ENCODE measurements around the gene MMAB. TPM values are rescaled to one million over a fixed set of nuclear protein-coding genes. Genes with fewer than 3 reads are reported as not detected.

Gene MMAB
- total RNA-seq, 4 donors from 2014 or later = 22.3 to 39.6 (median 31.1) TPM

- WGBS, 2 donors (ENCODE audit: low coverage in 1 of 2) = 87 to 89% methylated on average over 5 to 6 of the region's 19 CpGs
- no peaks in the 10 kb centered on the region for H3K9me3 ChIP-seq
- no peaks in the 10 kb centered on the region for H3K27me3 ChIP-seq
- peaks cover 0 to 95% of the 10 kb centered on the region in 2 donors for H3K36me3 ChIP-seq
- TF ChIP-seq POLR2AphosphoS5 (IDR thresholded peaks at IDR 0.05) = no peak
- no peak for TF ChIP-seq CTCF (IDR thresholded peaks at IDR 0.05)
- TF ChIP-seq EP300 (IDR thresholded peaks at IDR 0.05) = no peak
- no peak for TF ChIP-seq POLR2A (IDR thresholded peaks at IDR 0.05)
- H3K4me3 ChIP-seq = no peak overlapping the region
- no peak for ATAC-seq
- H3K4me1 ChIP-seq = peaks cover 0 to 4% (median 0%) of the 10 kb centered on the region in 3 donors
- no peak overlapping the region for H3K27ac ChIP-seq
These were observed 19.0 kb upstream of the MMAB start for GRCh38 chr12:109592195-109592904.

DNA sequence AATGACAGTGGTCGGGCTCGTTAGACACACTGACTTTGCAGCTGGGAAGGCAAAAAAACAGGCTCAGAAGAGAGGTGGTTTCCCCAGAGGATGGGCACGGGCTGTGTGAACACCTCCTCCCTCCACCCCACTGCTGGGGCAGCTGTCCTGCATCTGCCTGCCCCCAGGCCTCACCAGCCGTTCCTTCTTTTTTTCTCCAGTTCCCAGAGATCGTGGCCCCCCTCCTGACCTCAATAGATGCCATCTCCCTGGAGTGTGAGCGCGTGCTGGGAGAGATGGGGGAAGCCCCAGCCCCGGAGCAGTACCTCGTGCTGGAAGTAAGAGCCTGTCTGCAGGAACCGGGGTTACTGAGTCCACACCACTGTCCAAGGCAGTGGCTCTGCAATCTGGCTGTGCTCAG, 17.7 kb upstream of the MMAB start:
- no peak for ATAC-seq
- Histone ChIP-seq H3K4me1 (no peaks in the 10 kb centered on the region), H3K9me3 (no peaks in the 10 kb centered on the region), H3K4me3 (no peak overlapping the region), H3K27me3 (no peaks in the 10 kb centered on the region), H3K27ac (no peak overlapping the region), H3K36me3 (peaks cover 0 to 98% of the 10 kb centered on the region in 2 donors)
- 60 to 70% methylated on average over 2 to 7 of the region's 10 CpGs for WGBS, 2 donors (ENCODE audit: low coverage in 1 of 2)
- no peak for TF ChIP-seq CTCF (IDR thresholded peaks at IDR 0.05)
- no peak for TF ChIP-seq POLR2A (IDR thresholded peaks at IDR 0.05)
- no peak for TF ChIP-seq EP300 (IDR thresholded peaks at IDR 0.05)
- no peak for TF ChIP-seq POLR2AphosphoS5 (IDR thresholded peaks at IDR 0.05)

GRCh38 chr12:109590566-109590965, 17.3 kb upstream of the MMAB start:
- WGBS, 2 donors (ENCODE audit: low coverage in 1 of 2) = 88 to 100% methylated on average over 2 to 6 of the region's 8 CpGs
- no peak for ATAC-seq
- Histone ChIP-seq H3K27me3 (no peaks in the 10 kb centered on the region), H3K4me1 (no peaks in the 10 kb centered on the region), H3K36me3 (peaks cover 0 to 98% of the 10 kb centered on the region in 2 donors), H3K27ac (no peak overlapping the region), H3K4me3 (no peak overlapping the region), H3K9me3 (no peaks in the 10 kb centered on the region)
- no peak for TF ChIP-seq CTCF (IDR thresholded peaks at IDR 0.05)
- TF ChIP-seq POLR2AphosphoS5 (IDR thresholded peaks at IDR 0.05) = no peak

- no peak for TF ChIP-seq POLR2AphosphoS5 (IDR thresholded peaks at IDR 0.05)
- TF ChIP-seq EP300 (IDR thresholded peaks at IDR 0.05) = no peak
- TF ChIP-seq POLR2A (IDR thresholded peaks at IDR 0.05) = no peak
- no peak for TF ChIP-seq CTCF (IDR thresholded peaks at IDR 0.05)
- Histone ChIP-seq H3K27ac (no peak overlapping the region), H3K9me3 (no peaks in the 10 kb centered on the region), H3K36me3 (peaks cover 0 to 98% of the 10 kb centered on the region in 2 donors), H3K4me1 (no peaks in the 10 kb centered on the region), H3K4me3 (no peak overlapping the region), H3K27me3 (no peaks in the 10 kb centered on the region)
- peak; percentile 30 for ATAC-seq
- 88 to 92% methylated on average over 6 of the region's 16 CpGs for WGBS, 2 donors (ENCODE audit: low coverage in 1 of 2)
These were observed 16.5 kb upstream of the MMAB start for GRCh38 chr12:109589691-109590245.

DNA sequence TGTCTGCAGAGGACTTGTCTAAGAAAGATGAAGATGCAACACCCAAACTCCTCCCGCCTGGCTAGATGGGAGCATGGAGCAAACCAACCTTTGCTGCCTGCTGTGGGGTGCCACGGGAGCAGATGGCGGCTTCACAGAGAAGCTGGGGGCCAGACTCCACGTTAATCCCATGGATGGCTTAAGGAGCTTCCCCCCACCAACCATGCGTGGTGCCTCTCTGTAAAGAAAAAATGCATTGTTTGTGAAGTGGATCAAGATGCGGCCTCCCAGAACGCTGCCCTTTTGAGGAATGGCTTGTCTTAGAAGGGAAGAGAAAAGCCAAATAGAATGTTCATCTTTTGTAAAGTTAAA, 15.9 kb upstream of the MMAB start:
- no peak for TF ChIP-seq POLR2AphosphoS5 (IDR thresholded peaks at IDR 0.05)
- TF ChIP-seq CTCF (IDR thresholded peaks at IDR 0.05) = no peak
- TF ChIP-seq POLR2A (IDR thresholded peaks at IDR 0.05) = no peak
- no peak for TF ChIP-seq EP300 (IDR thresholded peaks at IDR 0.05)
- 78 to 93% methylated on average over 3 of the region's 7 CpGs for WGBS, 2 donors (ENCODE audit: low coverage in 1 of 2)
- H3K27me3 ChIP-seq = no peaks in the 10 kb centered on the region
- no peaks in the 10 kb centered on the region for H3K4me1 ChIP-seq
- H3K9me3 ChIP-seq = no peaks in the 10 kb centered on the region
- no peak overlapping the region for H3K27ac ChIP-seq
- H3K36me3 ChIP-seq = peaks cover 0 to 98% of the 10 kb centered on the region in 2 donors
- ATAC-seq = no peak
- H3K4me3 ChIP-seq = no peak overlapping the region

All from gastroesophageal sphincter (tissue), 4 donors.